Testis (tissue), 2 donors: ENCODE measurements around the gene MYO7B.

Experiments
- CTCF ChIP-seq, 3 experiments: fragments of 450-650 bp in 2 of 3; fragments of 200-600 bp in 1 of 3; sonication (generic) in 1 of 3; IDR thresholded peaks; one replicate each; pipeline ENCODE4 v1.5.1; 2016 to 2019; ENCODE audit warnings: antibody characterized with exemption in 3 of 3, mild to moderate bottlenecking in 2 of 3, moderate library complexity in 1 of 3
- POLR2A ChIP-seq: fragments of 450-650 bp; IDR thresholded peaks from one replicate; pipeline ENCODE4 v1.6.1; 2017; ENCODE audit warnings: antibody characterized with exemption, mild to moderate bottlenecking, moderate library complexity

GRCh38 chr2:127628767-127629614 is 93.5 kb downstream of the MYO7B start:
- TF ChIP-seq POLR2A = no peak
- no peak for TF ChIP-seq CTCF (IDR thresholded peaks at IDR 0.05)
